Tibial artery (tissue), 4 donors: ENCODE data around the gene VASH2.
"Not testable (repeated sequence)": the region's sequence is repeated elsewhere in the genome, so short reads cannot be mapped to it uniquely, and the experiment has no call there.

Experiments
- DNase-seq, 2 donors: peaks; one replicate each; pipeline ENCODE4 v3.0.0-alpha.2; 2019
- H3K27ac ChIP-seq, 2 donors: fragments of 200-600 bp; sonication (generic) in 1 of 2; 1 replicate in 1 of 2; 2 replicates in 1 of 2; pipeline ENCODE4 v1.5.1; 2018 to 2019; ENCODE audit warnings: mild to moderate bottlenecking in 1 of 2
- H3K27me3 ChIP-seq, 2 donors: fragments of 200-600 bp; sonication (generic) in 1 of 2; one replicate each; pipeline versions ENCODE4 v1.5.1 to v1.6.0; 2016 to 2019
- H3K36me3 ChIP-seq, 3 donors: fragments of 200-600 bp; sonication (generic) in 2 of 3; one replicate each; pipeline ENCODE4 v1.5.1; 2016 to 2019; ENCODE audit warnings: mild to moderate bottlenecking in 2 of 3
- H3K4me1 ChIP-seq, 4 donors: fragments of 200-600 bp; sonication (generic) in 2 of 4; 1 replicate in 3 of 4; 2 replicates in 1 of 4; pipeline ENCODE4 v1.5.1; 2016 to 2019
- H3K4me3 ChIP-seq, 2 donors: fragments of 200-600 bp; sonication (generic) in 1 of 2; 1 replicate in 1 of 2; 2 replicates in 1 of 2; pipeline ENCODE4 v1.5.1; 2018 to 2019; ENCODE audit warnings: mild to moderate bottlenecking in 2 of 2
- H3K9me3 ChIP-seq, 3 donors: fragments of 200-600 bp; sonication (generic) in 1 of 3; one replicate each; pipeline ENCODE4 v1.5.1; 2016 to 2019
- intact Hi-C: fragments of 100-400 bp; cut with DNase I; formaldehyde crosslinking; loops from one replicate; pipeline ENCODE4 v1.15.0; 2023; ENCODE audit warnings: low total_unique reads
- TF ChIP-seq, protein P1 (sequence below), 2 experiments: fragments of 200-600 bp in 1 of 2; fragments of 450-650 bp in 1 of 2; IDR thresholded peaks; one replicate each; pipeline ENCODE4 v1.5.1; 2017 to 2019; ENCODE audit warnings: antibody characterized with exemption in 2 of 2, mild to moderate bottlenecking in 1 of 2, moderate library complexity in 1 of 2

VASH2 gene

DNA sequence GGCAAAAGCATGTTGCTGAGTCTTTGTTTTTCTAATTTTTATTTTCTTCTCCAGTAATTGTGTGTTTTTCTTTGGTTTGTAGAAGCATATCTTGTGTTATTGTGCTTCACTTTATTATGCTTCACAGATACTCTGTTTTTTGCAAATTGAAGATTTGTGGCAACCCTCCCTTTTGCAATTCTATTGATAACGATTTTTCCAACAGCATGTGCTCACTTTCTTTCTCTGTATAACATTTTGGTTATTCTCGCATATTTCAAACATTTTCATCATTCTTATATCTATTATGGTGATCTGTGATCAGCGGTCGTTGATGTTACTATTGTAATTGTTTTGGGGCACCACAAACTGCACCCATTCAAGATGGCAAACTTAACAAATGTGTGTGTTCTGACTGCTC, 69.1 kb downstream of the VASH2 start:
- H3K4me1 ChIP-seq, result peaks cover 0 to 7% (median 4%) of the 10 kb centered on the region in 4 donors
- TF ChIP-seq, protein P1, sequence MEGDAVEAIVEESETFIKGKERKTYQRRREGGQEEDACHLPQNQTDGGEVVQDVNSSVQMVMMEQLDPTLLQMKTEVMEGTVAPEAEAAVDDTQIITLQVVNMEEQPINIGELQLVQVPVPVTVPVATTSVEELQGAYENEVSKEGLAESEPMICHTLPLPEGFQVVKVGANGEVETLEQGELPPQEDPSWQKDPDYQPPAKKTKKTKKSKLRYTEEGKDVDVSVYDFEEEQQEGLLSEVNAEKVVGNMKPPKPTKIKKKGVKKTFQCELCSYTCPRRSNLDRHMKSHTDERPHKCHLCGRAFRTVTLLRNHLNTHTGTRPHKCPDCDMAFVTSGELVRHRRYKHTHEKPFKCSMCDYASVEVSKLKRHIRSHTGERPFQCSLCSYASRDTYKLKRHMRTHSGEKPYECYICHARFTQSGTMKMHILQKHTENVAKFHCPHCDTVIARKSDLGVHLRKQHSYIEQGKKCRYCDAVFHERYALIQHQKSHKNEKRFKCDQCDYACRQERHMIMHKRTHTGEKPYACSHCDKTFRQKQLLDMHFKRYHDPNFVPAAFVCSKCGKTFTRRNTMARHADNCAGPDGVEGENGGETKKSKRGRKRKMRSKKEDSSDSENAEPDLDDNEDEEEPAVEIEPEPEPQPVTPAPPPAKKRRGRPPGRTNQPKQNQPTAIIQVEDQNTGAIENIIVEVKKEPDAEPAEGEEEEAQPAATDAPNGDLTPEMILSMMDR (IDR thresholded peaks at IDR 0.05), result no peak
- no peak overlapping the region for H3K27ac ChIP-seq
- H3K9me3 ChIP-seq, result no peaks in the 10 kb centered on the region
- H3K27me3 ChIP-seq, result no peaks in the 10 kb centered on the region
- DNase-seq, result no peak
- H3K4me3 ChIP-seq, result no peak overlapping the region
- intact Hi-C loops, result loop anchor here (10.0 kb wide), 1 partner anchor 165 kb away; the partner anchor contains the start of gene FLVCR1
- H3K36me3 ChIP-seq, result no peaks in the 10 kb centered on the region

DNA sequence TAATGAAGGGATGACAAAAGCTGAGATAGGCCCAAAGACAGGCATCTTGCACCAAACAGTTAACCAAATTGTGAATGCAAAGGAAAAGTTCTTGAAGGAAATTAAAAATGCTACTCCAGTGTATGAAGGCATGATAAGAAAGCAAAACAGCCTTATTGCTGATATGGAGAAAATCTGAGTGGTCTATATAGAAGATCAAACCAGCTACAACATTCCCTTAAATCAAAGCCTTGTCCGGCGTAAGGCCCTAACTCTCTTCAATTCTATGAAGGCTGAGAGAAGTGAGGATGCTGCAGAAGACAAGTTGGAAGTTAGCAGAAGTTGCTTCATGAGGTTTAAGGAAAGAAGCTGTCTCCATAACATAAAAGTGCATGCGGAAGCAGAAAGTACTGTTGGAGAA, 69.7 kb downstream of the VASH2 start:
- TF ChIP-seq, protein P1 (IDR thresholded peaks at IDR 0.05), result no peak
- no peak for DNase-seq
- Histone ChIP-seq H3K4me1 (peaks cover 0 to 4% (median 1%) of the 10 kb centered on the region in 4 donors), H3K9me3 (no peaks in the 10 kb centered on the region), H3K4me3 (no peak overlapping the region), H3K27me3 (no peaks in the 10 kb centered on the region), H3K27ac (no peak overlapping the region), H3K36me3 (no peaks in the 10 kb centered on the region)
- intact Hi-C loops, result no loop called here

DNA sequence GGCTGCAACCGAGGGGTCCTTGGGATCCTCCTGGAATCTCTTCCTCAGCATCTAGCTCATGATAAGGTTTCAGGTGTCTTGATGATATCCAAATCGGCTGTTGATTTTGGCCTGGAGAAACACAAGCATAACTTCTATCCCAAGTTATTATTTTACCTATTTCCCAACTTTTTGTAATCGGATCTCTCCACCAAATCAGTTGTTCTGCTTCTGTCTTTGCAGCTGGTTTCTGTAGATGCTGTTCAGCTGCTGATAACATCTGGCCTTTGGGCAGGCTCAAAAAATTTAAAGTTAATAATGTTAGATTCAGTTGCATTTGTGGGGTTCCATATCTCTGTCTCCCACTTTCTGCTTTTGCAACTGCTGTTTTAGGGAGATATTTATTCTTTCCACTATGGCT, 76.7 kb downstream of the VASH2 start:
- H3K27me3 ChIP-seq, result peaks cover 0 to 10% of the 10 kb centered on the region in 2 donors
- H3K4me3 ChIP-seq, H3K4me1 ChIP-seq, H3K9me3 ChIP-seq, H3K36me3 ChIP-seq, H3K27ac ChIP-seq, DNase-seq, intact Hi-C loops: not testable (repeated sequence)

DNA sequence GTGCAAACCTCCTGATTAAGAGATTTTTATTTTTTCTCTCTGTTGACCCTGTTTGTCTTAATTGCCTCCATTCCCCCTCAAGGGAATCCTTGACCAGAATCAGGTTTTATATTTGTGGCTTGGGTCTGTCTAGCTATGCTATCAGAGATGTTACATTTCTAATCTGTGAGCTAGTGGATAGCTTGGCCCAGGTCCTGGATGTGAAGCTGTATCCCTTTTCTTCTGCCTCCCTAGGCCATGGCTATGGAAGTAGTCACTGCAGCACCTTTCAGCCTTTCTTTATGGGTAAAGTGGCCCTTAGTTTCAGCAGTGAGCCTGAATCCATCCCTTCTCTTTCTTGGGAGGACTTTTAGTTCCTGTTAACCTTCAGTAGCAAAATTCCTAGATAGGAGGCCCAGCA, 82.3 kb downstream of the VASH2 start:
- peaks cover 0 to 37% of the 10 kb centered on the region in 2 donors for H3K27me3 ChIP-seq
- TF ChIP-seq, protein P1 (IDR thresholded peaks at IDR 0.05), result no peak
- H3K9me3 ChIP-seq, result no peaks in the 10 kb centered on the region
- no peaks in the 10 kb centered on the region for H3K36me3 ChIP-seq
- H3K27ac ChIP-seq, result no peak overlapping the region
- DNase-seq, result no peak
- intact Hi-C loops, result no loop called here
- no peak overlapping the region for H3K4me3 ChIP-seq
- no peaks in the 10 kb centered on the region for H3K4me1 ChIP-seq

DNA sequence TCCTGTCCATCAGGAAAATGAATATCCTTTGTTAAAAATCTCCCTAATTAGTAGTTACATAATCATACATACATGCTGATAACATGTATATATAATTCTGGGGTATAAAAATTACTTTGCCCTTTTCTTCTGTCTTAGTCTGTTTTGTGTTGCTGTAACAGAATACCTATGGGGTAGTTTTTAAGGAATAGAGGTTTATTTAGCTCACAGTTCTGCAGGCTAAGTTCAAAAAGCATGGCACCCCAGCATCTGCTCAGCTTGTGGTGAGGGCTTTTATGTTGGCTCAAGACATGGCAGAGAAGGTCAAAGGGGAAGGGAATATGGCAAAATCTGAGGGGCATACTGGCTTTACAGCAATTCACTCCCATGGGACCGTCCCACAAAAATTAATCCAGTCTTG, 84.4 kb downstream of the VASH2 start:
- TF ChIP-seq, protein P1 (IDR thresholded peaks at IDR 0.05), result no peak
- Histone ChIP-seq H3K27ac (no peak overlapping the region), H3K9me3 (no peaks in the 10 kb centered on the region), H3K4me1 (no peaks in the 10 kb centered on the region), H3K27me3 (peaks cover 0 to 37% of the 10 kb centered on the region in 2 donors), H3K36me3 (no peaks in the 10 kb centered on the region), H3K4me3 (no peak overlapping the region)
- DNase-seq, result no peak
- intact Hi-C loops, result no loop called here

DNA sequence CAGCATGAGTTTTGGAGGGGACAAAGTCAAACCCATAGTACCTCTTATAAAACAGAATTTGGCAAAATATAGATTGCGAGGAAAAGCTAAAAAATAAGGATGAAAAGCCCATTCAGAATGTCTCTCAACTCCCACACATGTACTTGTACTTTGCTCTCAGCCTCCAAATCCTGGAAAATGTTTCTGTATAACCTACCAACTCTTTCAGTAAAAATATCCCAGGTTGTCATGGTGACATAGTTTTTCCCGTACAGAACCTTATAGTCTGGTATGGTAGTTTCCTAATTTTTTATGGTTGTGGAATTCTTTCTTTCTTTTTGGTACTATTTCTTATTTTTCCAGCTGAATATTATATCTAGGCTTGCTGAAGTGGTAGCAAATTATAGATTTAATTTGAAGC, 85.2 kb downstream of the VASH2 start:
- Histone ChIP-seq H3K27ac (no peak overlapping the region), H3K9me3 (no peaks in the 10 kb centered on the region), H3K36me3 (no peaks in the 10 kb centered on the region), H3K27me3 (peaks cover 0 to 34% of the 10 kb centered on the region in 2 donors), H3K4me3 (no peak overlapping the region), H3K4me1 (no peaks in the 10 kb centered on the region)
- TF ChIP-seq, protein P1 (IDR thresholded peaks at IDR 0.05), result no peak
- intact Hi-C loops, result no loop called here
- DNase-seq, result no peak
